ENCODE data around the gene LAMB3.

DNA sequence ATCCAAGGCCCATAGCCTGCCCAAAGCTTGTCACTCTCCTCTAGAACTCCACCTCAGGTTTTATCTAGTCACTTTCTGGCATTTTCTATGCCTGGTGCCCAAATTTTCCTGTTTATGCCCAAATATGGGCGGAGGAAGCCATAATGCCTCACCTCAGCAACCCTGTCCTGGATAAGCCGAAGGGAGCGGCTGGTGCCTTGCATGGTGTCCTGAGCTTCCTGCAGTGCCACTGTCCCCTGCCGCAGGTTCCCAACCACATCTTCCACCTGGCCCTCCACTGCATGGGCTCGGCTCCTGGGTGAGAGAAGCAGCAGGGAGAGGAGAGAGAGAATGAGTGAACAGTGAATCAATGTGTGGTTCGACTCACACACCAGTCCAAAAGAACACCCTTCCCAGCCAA lies 34.5 kb downstream of the LAMB3 start:
- no peak for TF ChIP-seq ZFP3 (tag by site-specific recombination; IDR thresholded peaks at IDR 0.05; ENCODE audit: low read depth)
- TF ChIP-seq SETDB1 (IDR thresholded peaks at IDR 0.05; ENCODE audit: insufficient read length, low read length) = no peak
- TF ChIP-seq, protein P1, sequence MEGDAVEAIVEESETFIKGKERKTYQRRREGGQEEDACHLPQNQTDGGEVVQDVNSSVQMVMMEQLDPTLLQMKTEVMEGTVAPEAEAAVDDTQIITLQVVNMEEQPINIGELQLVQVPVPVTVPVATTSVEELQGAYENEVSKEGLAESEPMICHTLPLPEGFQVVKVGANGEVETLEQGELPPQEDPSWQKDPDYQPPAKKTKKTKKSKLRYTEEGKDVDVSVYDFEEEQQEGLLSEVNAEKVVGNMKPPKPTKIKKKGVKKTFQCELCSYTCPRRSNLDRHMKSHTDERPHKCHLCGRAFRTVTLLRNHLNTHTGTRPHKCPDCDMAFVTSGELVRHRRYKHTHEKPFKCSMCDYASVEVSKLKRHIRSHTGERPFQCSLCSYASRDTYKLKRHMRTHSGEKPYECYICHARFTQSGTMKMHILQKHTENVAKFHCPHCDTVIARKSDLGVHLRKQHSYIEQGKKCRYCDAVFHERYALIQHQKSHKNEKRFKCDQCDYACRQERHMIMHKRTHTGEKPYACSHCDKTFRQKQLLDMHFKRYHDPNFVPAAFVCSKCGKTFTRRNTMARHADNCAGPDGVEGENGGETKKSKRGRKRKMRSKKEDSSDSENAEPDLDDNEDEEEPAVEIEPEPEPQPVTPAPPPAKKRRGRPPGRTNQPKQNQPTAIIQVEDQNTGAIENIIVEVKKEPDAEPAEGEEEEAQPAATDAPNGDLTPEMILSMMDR (tag by site-specific recombination; IDR thresholded peaks at IDR 0.05) = no peak
- no peak for TF ChIP-seq ZNF792 (tag by site-specific recombination; IDR thresholded peaks at IDR 0.05)
- no peak for TF ChIP-seq FEZF1 (tag by site-specific recombination; IDR thresholded peaks at IDR 0.05)
- no peak for TF ChIP-seq ZBTB20 (tag by site-specific recombination; IDR thresholded peaks at IDR 0.05)
- no peak for TF ChIP-seq ZNF274 (IDR thresholded peaks at IDR 0.05; ENCODE audit: low read length)
- no peak for TF ChIP-seq ZNF274 (tag by site-specific recombination; IDR thresholded peaks at IDR 0.05; ENCODE audit: borderline replicate concordance)
- TF ChIP-seq KLF7 (tag by site-specific recombination; IDR thresholded peaks at IDR 0.05; ENCODE audit: borderline replicate concordance) = no peak
- no peak for TF ChIP-seq ZNF366 (tag by site-specific recombination; conservative IDR thresholded peaks at IDR 0.05)
- TF ChIP-seq, protein P2, sequence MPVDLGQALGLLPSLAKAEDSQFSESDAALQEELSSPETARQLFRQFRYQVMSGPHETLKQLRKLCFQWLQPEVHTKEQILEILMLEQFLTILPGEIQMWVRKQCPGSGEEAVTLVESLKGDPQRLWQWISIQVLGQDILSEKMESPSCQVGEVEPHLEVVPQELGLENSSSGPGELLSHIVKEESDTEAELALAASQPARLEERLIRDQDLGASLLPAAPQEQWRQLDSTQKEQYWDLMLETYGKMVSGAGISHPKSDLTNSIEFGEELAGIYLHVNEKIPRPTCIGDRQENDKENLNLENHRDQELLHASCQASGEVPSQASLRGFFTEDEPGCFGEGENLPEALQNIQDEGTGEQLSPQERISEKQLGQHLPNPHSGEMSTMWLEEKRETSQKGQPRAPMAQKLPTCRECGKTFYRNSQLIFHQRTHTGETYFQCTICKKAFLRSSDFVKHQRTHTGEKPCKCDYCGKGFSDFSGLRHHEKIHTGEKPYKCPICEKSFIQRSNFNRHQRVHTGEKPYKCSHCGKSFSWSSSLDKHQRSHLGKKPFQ (tag by site-specific recombination; IDR thresholded peaks at IDR 0.05) = no peak
- TF ChIP-seq, protein P3, sequence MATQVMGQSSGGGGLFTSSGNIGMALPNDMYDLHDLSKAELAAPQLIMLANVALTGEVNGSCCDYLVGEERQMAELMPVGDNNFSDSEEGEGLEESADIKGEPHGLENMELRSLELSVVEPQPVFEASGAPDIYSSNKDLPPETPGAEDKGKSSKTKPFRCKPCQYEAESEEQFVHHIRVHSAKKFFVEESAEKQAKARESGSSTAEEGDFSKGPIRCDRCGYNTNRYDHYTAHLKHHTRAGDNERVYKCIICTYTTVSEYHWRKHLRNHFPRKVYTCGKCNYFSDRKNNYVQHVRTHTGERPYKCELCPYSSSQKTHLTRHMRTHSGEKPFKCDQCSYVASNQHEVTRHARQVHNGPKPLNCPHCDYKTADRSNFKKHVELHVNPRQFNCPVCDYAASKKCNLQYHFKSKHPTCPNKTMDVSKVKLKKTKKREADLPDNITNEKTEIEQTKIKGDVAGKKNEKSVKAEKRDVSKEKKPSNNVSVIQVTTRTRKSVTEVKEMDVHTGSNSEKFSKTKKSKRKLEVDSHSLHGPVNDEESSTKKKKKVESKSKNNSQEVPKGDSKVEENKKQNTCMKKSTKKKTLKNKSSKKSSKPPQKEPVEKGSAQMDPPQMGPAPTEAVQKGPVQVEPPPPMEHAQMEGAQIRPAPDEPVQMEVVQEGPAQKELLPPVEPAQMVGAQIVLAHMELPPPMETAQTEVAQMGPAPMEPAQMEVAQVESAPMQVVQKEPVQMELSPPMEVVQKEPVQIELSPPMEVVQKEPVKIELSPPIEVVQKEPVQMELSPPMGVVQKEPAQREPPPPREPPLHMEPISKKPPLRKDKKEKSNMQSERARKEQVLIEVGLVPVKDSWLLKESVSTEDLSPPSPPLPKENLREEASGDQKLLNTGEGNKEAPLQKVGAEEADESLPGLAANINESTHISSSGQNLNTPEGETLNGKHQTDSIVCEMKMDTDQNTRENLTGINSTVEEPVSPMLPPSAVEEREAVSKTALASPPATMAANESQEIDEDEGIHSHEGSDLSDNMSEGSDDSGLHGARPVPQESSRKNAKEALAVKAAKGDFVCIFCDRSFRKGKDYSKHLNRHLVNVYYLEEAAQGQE (tag by site-specific recombination; IDR thresholded peaks at IDR 0.05) = no peak

Measured in HEK293 (cell line).